Smooth muscle cell (in vitro differentiated cells): ENCODE results near the gene SP6. TPM values are rescaled to one million over a fixed set of nuclear protein-coding genes. Genes with fewer than 3 reads are reported as not detected.

ENCODE experiments used
- DNase-seq: peaks from one replicate; lab custom pipeline; 2025; ENCODE audit not compliant: unreplicated experiment; lab: John Stamatoyannopoulos, UW
- H2AFZ ChIP-seq: fragments of 200-600 bp; sonication (generic); 2 replicates; pipeline ENCODE4 v1.6.0; 2016; ENCODE audit warnings: antibody characterized with exemption, low read depth, mild to moderate bottlenecking
- H3F3A ChIP-seq: fragments of 200-600 bp; sonication (generic); 2 replicates; pipeline ENCODE4 v1.6.0; 2017; ENCODE audit warnings: antibody characterized with exemption, low read depth
- H3K27ac ChIP-seq: fragments of 200-600 bp; sonication (generic); 2 replicates; pipeline ENCODE4 v1.5.1; 2016; ENCODE audit warnings: low read depth, mild to moderate bottlenecking
- H3K27me3 ChIP-seq: fragments of 200-600 bp; sonication (generic); 2 replicates; pipeline ENCODE4 v1.6.1; 2016; ENCODE audit warnings: low read depth, mild to moderate bottlenecking
- H3K36me3 ChIP-seq: fragments of 200-600 bp; sonication (generic); 2 replicates; pipeline ENCODE4 v1.5.1; 2016; ENCODE audit warnings: low read depth
- H3K4me1 ChIP-seq: fragments of 200-600 bp; sonication (generic); 2 replicates; pipeline ENCODE4 v1.5.1; 2016; ENCODE audit warnings: low read depth
- H3K4me2 ChIP-seq: fragments of 200-600 bp; sonication (generic); 2 replicates; pipeline ENCODE4 v1.6.0; 2016; ENCODE audit warnings: mild to moderate bottlenecking
- H3K4me3 ChIP-seq: fragments of 200-600 bp; sonication (generic); 2 replicates; pipeline ENCODE4 v1.5.1; 2016; ENCODE audit warnings: mild to moderate bottlenecking
- H3K79me2 ChIP-seq: fragments of 200-600 bp; sonication (generic); 2 replicates; pipeline ENCODE4 v1.6.0; 2016; ENCODE audit warnings: low read depth, mild to moderate bottlenecking
- H3K9ac ChIP-seq: fragments of 200-600 bp; sonication (generic); 2 replicates; pipeline ENCODE4 v1.6.0; 2016; ENCODE audit warnings: low read depth
- H3K9me3 ChIP-seq: fragments of 200-600 bp; sonication (generic); replicated peaks from 2 replicates; pipeline ENCODE4 v1.5.1; 2016; ENCODE audit warnings: low read depth
- H4K20me1 ChIP-seq: fragments of 200-600 bp; sonication (generic); 2 replicates; pipeline ENCODE4 v1.6.0; 2016; ENCODE audit warnings: low read depth
- CTCF ChIP-seq: fragments of 200-600 bp; sonication (generic); IDR thresholded peaks from 2 replicates; pipeline ENCODE4 v1.5.1; 2017; ENCODE audit warnings: borderline replicate concordance, mild to moderate bottlenecking, antibody characterized with exemption; ENCODE audit not compliant: insufficient read depth, poor library complexity, severe bottlenecking
- WGBS: methylation state at CpG from one replicate; pipeline ENCODE4 v1.1.7; 2016; ENCODE audit warnings: low lambda C conversion rate; 5-methylcytosine and 5-hydroxymethylcytosine counted together
- polyA plus RNA-seq: library from polyadenylated mRNA; unstranded; fragments of >200 nt; fragmentation: Nextera tagmentation; extraction: Ambion mirVana; gene quantifications from 2 replicates; pipeline ENCODE4 v1.2.1, GENCODE V29; 2016
- total RNA-seq: library from RNA; depleted of rRNA; stranded (reverse); fragments of >200 nt; gene quantifications from 2 replicates; pipeline ENCODE4 v1.2.3, GENCODE V29; 2014

SP6 gene
- total and polyA plus RNA-seq, 2 experiments from 2014 or later, result 9.3 to 10.7 TPM

- WGBS, result 20% methylated on average over 5 of the region's 5 CpGs
- H3K4me2 ChIP-seq, result peak overlapping the region; percentile 75
- no peak overlapping the region for H3K9ac ChIP-seq
- no peaks in the 10 kb centered on the region for H3K79me2 ChIP-seq
- no peak overlapping the region for H2AFZ ChIP-seq
- H3F3A ChIP-seq, result peaks cover 14% of the 10 kb centered on the region
- DNase-seq, result no peak
- no peak overlapping the region for H3K4me3 ChIP-seq
- TF ChIP-seq CTCF, result no peak
- no peaks in the 10 kb centered on the region for H3K36me3 ChIP-seq
- H3K27ac ChIP-seq, result no peak overlapping the region
- no peaks in the 10 kb centered on the region for H3K9me3 ChIP-seq
- no peaks in the 10 kb centered on the region for H3K27me3 ChIP-seq
- H4K20me1 ChIP-seq, result no peaks in the 10 kb centered on the region
- peaks cover 4% of the 10 kb centered on the region for H3K4me1 ChIP-seq
Measured at GRCh38 chr17:47884427-47884740, 33.4 kb upstream of the SP6 start.

- Histone ChIP-seq H3K4me1 (peaks cover 8% of the 10 kb centered on the region), H3K27me3 (no peaks in the 10 kb centered on the region), H4K20me1 (no peaks in the 10 kb centered on the region), H3K79me2 (no peaks in the 10 kb centered on the region), H3F3A (peaks cover 17% of the 10 kb centered on the region), H2AFZ (no peak overlapping the region), H3K4me3 (no peak overlapping the region), H3K9ac (no peak overlapping the region), H3K9me3 (no peaks in the 10 kb centered on the region), H3K36me3 (no peaks in the 10 kb centered on the region), H3K4me2 (peak overlapping the region; percentile 75), H3K27ac (no peak overlapping the region)
- WGBS, result 36% methylated on average over 9 of the region's 9 CpGs
- no peak for TF ChIP-seq CTCF
- DNase-seq, result no peak
Measured at GRCh38 chr17:47883589-47884426, 32.8 kb upstream of the SP6 start.

- peaks cover 22% of the 10 kb centered on the region for H3F3A ChIP-seq
- peak overlapping the region; percentile 75 for H3K4me2 ChIP-seq
- no peak overlapping the region for H3K27ac ChIP-seq
- H3K27me3 ChIP-seq, result no peaks in the 10 kb centered on the region
- TF ChIP-seq CTCF, result no peak
- no peaks in the 10 kb centered on the region for H3K36me3 ChIP-seq
- DNase-seq, result no peak
- no peak overlapping the region for H2AFZ ChIP-seq
- H3K79me2 ChIP-seq, result no peaks in the 10 kb centered on the region
- no peaks in the 10 kb centered on the region for H4K20me1 ChIP-seq
- no peaks in the 10 kb centered on the region for H3K9me3 ChIP-seq
- H3K4me1 ChIP-seq, result peaks cover 16% of the 10 kb centered on the region
- no peak overlapping the region for H3K9ac ChIP-seq
- H3K4me3 ChIP-seq, result no peak overlapping the region
- WGBS, result 95% methylated on average over 9 of the region's 9 CpGs
Measured at GRCh38 chr17:47882695-47883588, 32.0 kb upstream of the SP6 start.
